PC-9 (cell line): ENCODE results near the gene TMTC2. TPM values are rescaled to one million over a fixed set of nuclear protein-coding genes. Genes with fewer than 3 reads are reported as not detected.

Source experiments
- BruUV-seq: library from RNA; stranded (reverse); fragments of 400-500 nt; replicated peaks from 2 replicates; lab custom pipeline; 2021; lab: Mats Ljungman, UMichigan
- CTCF ChIA-PET: fragments of 300-600 bp; sonication (Branson Sonifier 250); formaldehyde crosslinking; loops from one replicate; lab custom pipeline; 2022; ENCODE audit warnings: antibody characterized with exemption; lab: Charles Lee
- POLR2A ChIA-PET: fragments of 300-600 bp; sonication (Branson Sonifier 250); formaldehyde crosslinking; loops from one replicate; lab custom pipeline; 2022; ENCODE audit warnings: antibody characterized with exemption; ENCODE audit not compliant: unreplicated experiment; lab: Charles Lee
- DNase-seq, 2 experiments: peaks; one replicate each; pipeline versions ENCODE4 v3.0.0 to v3.0.0-alpha.2; 2015 to 2022; ENCODE audit warnings: mixed read lengths in 1 of 2
- H2AFZ ChIP-seq: fragments of 200-600 bp; sonication (generic); 2 replicates; pipeline ENCODE4 v1.8.1; 2017; ENCODE audit warnings: antibody characterized with exemption
- H3F3A ChIP-seq: fragments of 200-600 bp; sonication (generic); 2 replicates; pipeline ENCODE4 v1.8.1; 2017; ENCODE audit warnings: antibody characterized with exemption, mild to moderate bottlenecking, low read depth; ENCODE audit not compliant: insufficient read depth
- H3K27ac ChIP-seq: fragments of 200-600 bp; sonication (generic); 2 replicates; pipeline ENCODE4 v1.6.1; 2016; ENCODE audit warnings: mixed run types
- H3K27me3 ChIP-seq: fragments of 200-600 bp; sonication (generic); 2 replicates; pipeline ENCODE4 v1.6.1; 2016; ENCODE audit warnings: low read depth, mixed run types; ENCODE audit not compliant: insufficient read depth
- H3K36me3 ChIP-seq: fragments of 200-600 bp; sonication (generic); 2 replicates; pipeline ENCODE4 v1.6.1; 2016; ENCODE audit warnings: low read depth, mixed run types
- H3K4me1 ChIP-seq: fragments of 200-600 bp; sonication (generic); replicated peaks from 2 replicates; pipeline ENCODE4 v1.6.1; 2016; ENCODE audit warnings: mixed run types; ENCODE audit not compliant: insufficient read depth
- H3K4me2 ChIP-seq: fragments of 200-600 bp; sonication (generic); 2 replicates; pipeline ENCODE4 v1.6.1; 2017; ENCODE audit warnings: mixed run types
- H3K4me3 ChIP-seq: fragments of 200-600 bp; sonication (generic); 2 replicates; pipeline ENCODE4 v1.6.1; 2016; ENCODE audit warnings: mixed run types
- H3K79me2 ChIP-seq: fragments of 200-600 bp; sonication (generic); 2 replicates; pipeline ENCODE4 v1.6.1; 2017; ENCODE audit warnings: low read depth, mixed run types
- H3K9me2 ChIP-seq: fragments of 200-600 bp; sonication (generic); 2 replicates; pipeline ENCODE4 v1.8.1; 2017; ENCODE audit warnings: mild to moderate bottlenecking; ENCODE audit not compliant: insufficient read depth
- H3K9me3 ChIP-seq: fragments of 200-600 bp; sonication (generic); 2 replicates; pipeline ENCODE4 v1.8.1; 2016; ENCODE audit warnings: low read depth; ENCODE audit not compliant: insufficient read depth
- H4K20me1 ChIP-seq: fragments of 200-600 bp; sonication (generic); 2 replicates; pipeline ENCODE4 v1.8.1; 2017; ENCODE audit not compliant: insufficient read depth
- EZH2 ChIP-seq: fragments of 200-600 bp; sonication (generic); IDR thresholded peaks from 2 replicates; pipeline ENCODE4 v1.8.0; 2017; ENCODE audit warnings: antibody characterized with exemption, low read depth
- intact Hi-C: fragments of 100-400 bp; cut with micrococcal nuclease; formaldehyde crosslinking; loops from one replicate; pipeline ENCODE4 v1.10.0; 2022; ENCODE audit not compliant: unreplicated experiment
- total RNA-seq: library from RNA; stranded (reverse); gene quantifications from 2 replicates; pipeline ENCODE4 v1.2.3, GENCODE V29; 2021
- TF ChIP-seq, protein P1 (sequence below): fragments of 200-600 bp; sonication (generic); conservative IDR thresholded peaks from 2 replicates; pipeline ENCODE4 v1.6.1; 2017; ENCODE audit warnings: mixed run types, antibody characterized with exemption, mild to moderate bottlenecking, moderate library complexity

TMTC2 gene
- total RNA-seq, 1 experiment from 2014 or later, result 8.6 TPM

DNA sequence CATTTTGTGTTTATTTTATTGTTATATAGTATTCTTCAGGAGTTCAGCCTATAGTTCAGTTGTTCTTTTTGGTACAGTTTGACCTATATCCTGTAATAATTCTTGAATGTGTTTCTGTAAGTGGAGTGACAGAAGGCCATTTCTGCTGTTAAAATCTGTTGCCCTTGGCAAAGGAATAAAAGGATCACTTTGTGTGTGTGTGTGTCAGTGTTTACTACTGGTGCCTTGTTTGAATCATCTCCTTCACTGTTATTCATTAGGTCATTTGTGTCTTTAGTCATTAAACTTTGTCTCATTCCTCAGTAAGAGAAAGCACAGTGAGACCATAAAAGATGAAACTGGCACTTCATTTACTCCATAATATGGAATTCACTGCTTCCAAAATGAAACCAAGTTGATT, 130.7 kb downstream of the TMTC2 start:
- H3K9me2 ChIP-seq, result no peaks in the 10 kb centered on the region
- no peaks in the 10 kb centered on the region for H3K9me3 ChIP-seq
- POLR2A ChIA-PET, result no interaction called here
- no peaks in the 10 kb centered on the region for H3K36me3 ChIP-seq
- H4K20me1 ChIP-seq, result no peaks in the 10 kb centered on the region
- H3K4me3 ChIP-seq, result no peak overlapping the region
- intact Hi-C loops, result no loop called here
- CTCF ChIA-PET, result no interaction called here
- TF ChIP-seq, protein P1, sequence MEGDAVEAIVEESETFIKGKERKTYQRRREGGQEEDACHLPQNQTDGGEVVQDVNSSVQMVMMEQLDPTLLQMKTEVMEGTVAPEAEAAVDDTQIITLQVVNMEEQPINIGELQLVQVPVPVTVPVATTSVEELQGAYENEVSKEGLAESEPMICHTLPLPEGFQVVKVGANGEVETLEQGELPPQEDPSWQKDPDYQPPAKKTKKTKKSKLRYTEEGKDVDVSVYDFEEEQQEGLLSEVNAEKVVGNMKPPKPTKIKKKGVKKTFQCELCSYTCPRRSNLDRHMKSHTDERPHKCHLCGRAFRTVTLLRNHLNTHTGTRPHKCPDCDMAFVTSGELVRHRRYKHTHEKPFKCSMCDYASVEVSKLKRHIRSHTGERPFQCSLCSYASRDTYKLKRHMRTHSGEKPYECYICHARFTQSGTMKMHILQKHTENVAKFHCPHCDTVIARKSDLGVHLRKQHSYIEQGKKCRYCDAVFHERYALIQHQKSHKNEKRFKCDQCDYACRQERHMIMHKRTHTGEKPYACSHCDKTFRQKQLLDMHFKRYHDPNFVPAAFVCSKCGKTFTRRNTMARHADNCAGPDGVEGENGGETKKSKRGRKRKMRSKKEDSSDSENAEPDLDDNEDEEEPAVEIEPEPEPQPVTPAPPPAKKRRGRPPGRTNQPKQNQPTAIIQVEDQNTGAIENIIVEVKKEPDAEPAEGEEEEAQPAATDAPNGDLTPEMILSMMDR, result no peak
- TF ChIP-seq EZH2, result no peak
- H2AFZ ChIP-seq, result no peak overlapping the region
- no peak overlapping the region for H3K27ac ChIP-seq
- no peaks in the 10 kb centered on the region for H3F3A ChIP-seq
- no peak overlapping the region for H3K4me2 ChIP-seq
- H3K79me2 ChIP-seq, result no peaks in the 10 kb centered on the region
- DNase-seq, result no peak
- no peaks in the 10 kb centered on the region for H3K4me1 ChIP-seq
- no peaks in the 10 kb centered on the region for H3K27me3 ChIP-seq
- BruUV-seq, result no TSS peak

DNA sequence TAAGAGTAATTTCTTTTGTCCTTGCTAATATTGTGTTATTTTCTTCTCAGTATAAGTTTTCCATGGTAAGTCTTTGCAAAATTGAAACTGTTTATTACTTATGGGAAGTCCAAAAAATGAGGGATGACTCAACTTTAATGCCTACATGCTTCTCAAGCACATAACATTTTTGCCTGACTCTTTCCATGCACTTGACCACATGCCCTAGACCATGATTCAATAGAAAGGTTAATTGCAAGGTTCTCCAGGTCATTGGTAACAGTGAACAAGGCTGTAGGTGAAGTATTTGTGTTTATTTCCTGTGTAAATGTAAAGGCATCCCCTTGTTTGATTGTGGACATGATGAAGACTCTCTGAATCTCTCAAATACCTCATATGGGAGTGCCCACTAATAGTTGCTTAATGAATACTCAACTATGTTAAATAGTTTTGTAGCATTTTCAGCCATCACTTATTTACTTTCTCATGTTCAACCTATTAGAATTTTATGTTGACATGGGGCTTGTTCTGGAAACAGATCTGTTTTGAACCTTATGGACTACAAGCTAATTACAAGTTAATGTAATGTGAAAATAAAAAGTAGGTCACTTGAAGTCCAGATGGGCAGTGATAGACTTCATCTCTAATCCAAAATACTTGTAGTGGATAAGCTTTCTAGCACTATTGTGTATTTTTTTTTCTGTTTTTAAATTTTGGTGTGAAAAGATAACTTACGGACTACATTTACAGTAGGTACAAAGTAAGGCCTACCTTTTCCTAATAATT, 131.7 kb downstream of the TMTC2 start:
- TF ChIP-seq, protein P1, result no peak
- TF ChIP-seq EZH2, result no peak
- no peaks in the 10 kb centered on the region for H3K79me2 ChIP-seq
- H3K27me3 ChIP-seq, result no peaks in the 10 kb centered on the region
- peak in 1 of 2 experiments; percentile 35 for DNase-seq
- H3K4me1 ChIP-seq, result no peaks in the 10 kb centered on the region
- H3K4me2 ChIP-seq, result no peak overlapping the region
- H3F3A ChIP-seq, result no peaks in the 10 kb centered on the region
- no peaks in the 10 kb centered on the region for H4K20me1 ChIP-seq
- no peak overlapping the region for H2AFZ ChIP-seq
- no peak overlapping the region for H3K4me3 ChIP-seq
- no peak overlapping the region for H3K27ac ChIP-seq
- H3K36me3 ChIP-seq, result no peaks in the 10 kb centered on the region
- CTCF ChIA-PET, result no interaction called here
- POLR2A ChIA-PET, result no interaction called here
- intact Hi-C loops, result no loop called here
- no peaks in the 10 kb centered on the region for H3K9me2 ChIP-seq
- BruUV-seq, result no TSS peak
- no peaks in the 10 kb centered on the region for H3K9me3 ChIP-seq

DNA sequence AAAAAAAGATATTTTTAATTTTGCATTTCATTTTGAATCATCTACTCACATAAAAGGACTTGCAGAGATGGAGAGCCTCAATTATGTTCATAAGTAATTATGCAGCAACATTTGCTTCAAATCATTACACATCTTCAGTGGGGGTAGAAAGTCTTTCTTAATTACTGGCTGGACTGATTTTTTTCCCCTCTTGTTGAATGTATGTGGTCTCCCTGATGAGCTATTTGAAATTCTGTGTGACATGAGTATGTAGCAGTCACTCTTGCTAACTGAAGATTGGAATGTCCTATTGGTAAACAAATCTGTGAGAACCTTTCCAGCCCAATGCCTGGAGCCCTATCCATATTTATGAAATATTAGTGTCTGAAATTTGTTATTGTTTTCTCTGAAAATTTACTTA, 139.8 kb downstream of the TMTC2 start:
- Histone ChIP-seq H3K9me3 (no peaks in the 10 kb centered on the region), H2AFZ (no peak overlapping the region), H3K79me2 (no peaks in the 10 kb centered on the region), H3K4me1 (no peaks in the 10 kb centered on the region), H3K36me3 (no peaks in the 10 kb centered on the region), H3K4me2 (no peak overlapping the region), H3K9me2 (no peaks in the 10 kb centered on the region), H4K20me1 (no peaks in the 10 kb centered on the region; the same call in 1 of the 2 replicates), H3K4me3 (no peak overlapping the region), H3F3A (no peaks in the 10 kb centered on the region), H3K27ac (no peak overlapping the region), H3K27me3 (no peaks in the 10 kb centered on the region)
- DNase-seq, result no peak
- intact Hi-C loops, result no loop called here
- ChIA-PET POLR2A (no interaction called here), CTCF (no interaction called here)
- no peak for TF ChIP-seq EZH2
- no TSS peak for BruUV-seq
